Keratinocyte (primary cell): Measurements from ENCODE around the gene DNASE1L3.

ENCODE experiments used
- EZH2 ChIP-seq: IDR thresholded peaks from one replicate; pipeline ENCODE4 v1.6.1; 2012; ENCODE audit warnings: inconsistent platforms, mild to moderate bottlenecking, low read length, moderate library complexity
- TF ChIP-seq, protein P1 (sequence below), 3 experiments: IDR thresholded peaks in 1 of 3; conservative IDR thresholded peaks in 1 of 3; optimal IDR thresholded peaks in 1 of 3; 2 replicates in 2 of 3; 3 replicates in 1 of 3; pipeline versions ENCODE3 to v1.5.1; 2011; ENCODE audit warnings: low read length in 3 of 3, mild to moderate bottlenecking in 3 of 3, moderate library complexity in 2 of 3, control low read depth in 1 of 3, inconsistent platforms in 1 of 3; ENCODE audit not compliant: insufficient read depth in 2 of 3; ENCODE audit errors: extremely low read depth in 1 of 3

DNA sequence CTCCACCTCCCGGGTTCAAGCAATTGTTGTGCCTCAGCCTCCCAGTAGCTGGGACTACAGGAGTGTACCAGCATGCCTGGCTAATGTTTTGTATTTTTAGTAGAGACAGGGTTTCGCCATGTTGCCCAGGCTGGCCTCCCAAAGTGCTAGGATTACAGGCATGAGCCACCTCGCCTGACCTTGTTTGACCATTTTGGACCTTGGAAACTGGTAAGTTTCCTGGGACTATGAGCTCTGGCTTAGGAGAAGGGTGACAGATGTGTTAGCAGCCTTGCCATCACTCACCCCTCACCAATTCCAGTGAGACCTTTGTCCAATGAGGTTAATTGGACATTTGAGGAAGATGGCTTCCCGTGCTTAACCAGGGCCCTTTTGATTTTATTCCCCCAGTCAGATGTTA lies 19.9 kb downstream of the DNASE1L3 start:
- no peak for TF ChIP-seq EZH2
- TF ChIP-seq, protein P1, sequence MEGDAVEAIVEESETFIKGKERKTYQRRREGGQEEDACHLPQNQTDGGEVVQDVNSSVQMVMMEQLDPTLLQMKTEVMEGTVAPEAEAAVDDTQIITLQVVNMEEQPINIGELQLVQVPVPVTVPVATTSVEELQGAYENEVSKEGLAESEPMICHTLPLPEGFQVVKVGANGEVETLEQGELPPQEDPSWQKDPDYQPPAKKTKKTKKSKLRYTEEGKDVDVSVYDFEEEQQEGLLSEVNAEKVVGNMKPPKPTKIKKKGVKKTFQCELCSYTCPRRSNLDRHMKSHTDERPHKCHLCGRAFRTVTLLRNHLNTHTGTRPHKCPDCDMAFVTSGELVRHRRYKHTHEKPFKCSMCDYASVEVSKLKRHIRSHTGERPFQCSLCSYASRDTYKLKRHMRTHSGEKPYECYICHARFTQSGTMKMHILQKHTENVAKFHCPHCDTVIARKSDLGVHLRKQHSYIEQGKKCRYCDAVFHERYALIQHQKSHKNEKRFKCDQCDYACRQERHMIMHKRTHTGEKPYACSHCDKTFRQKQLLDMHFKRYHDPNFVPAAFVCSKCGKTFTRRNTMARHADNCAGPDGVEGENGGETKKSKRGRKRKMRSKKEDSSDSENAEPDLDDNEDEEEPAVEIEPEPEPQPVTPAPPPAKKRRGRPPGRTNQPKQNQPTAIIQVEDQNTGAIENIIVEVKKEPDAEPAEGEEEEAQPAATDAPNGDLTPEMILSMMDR (optimal IDR thresholded peaks at IDR 0.05 in 1 of 3, IDR thresholded peaks at IDR 0.05 in 1 of 3, conservative IDR thresholded peaks at IDR 0.05 in 1 of 3; ENCODE audit: extremely low read depth in 1 of 3, insufficient read depth in 2 of 3, low read length in 3 of 3), result no peak
